Neural progenitor cell (in vitro differentiated cells): Measurements from ENCODE around the gene CCR4. TPM values are rescaled to one million over a fixed set of nuclear protein-coding genes. Genes with fewer than 3 reads are reported as not detected.
"Not testable (repeated sequence)": the region's sequence is repeated elsewhere in the genome, so short reads cannot be mapped to it uniquely, and the experiment has no call there.

ENCODE experiments used
- DNase-seq: peaks from one replicate; pipeline ENCODE4 v3.0.0-alpha.2; 2016; ENCODE audit warnings: low spot score
- H2AFZ ChIP-seq: fragments of 200-600 bp; sonication (generic); replicated peaks from 2 replicates; pipeline ENCODE4 v1.6.1; 2016; ENCODE audit warnings: antibody characterized with exemption
- H3F3A ChIP-seq: fragments of 200-600 bp; sonication (generic); 2 replicates; pipeline ENCODE4 v1.6.1; 2016; ENCODE audit warnings: antibody characterized with exemption, low read depth
- H3K27ac ChIP-seq: fragments of 200-600 bp; sonication (generic); 2 replicates; pipeline ENCODE4 v1.5.1; 2016; ENCODE audit warnings: mild to moderate bottlenecking
- H3K27me3 ChIP-seq: fragments of 200-600 bp; sonication (generic); 2 replicates; pipeline ENCODE4 v1.6.1; 2016; ENCODE audit warnings: mild to moderate bottlenecking, moderate library complexity
- H3K36me3 ChIP-seq: fragments of 200-600 bp; sonication (generic); 2 replicates; pipeline ENCODE4 v1.5.1; 2016
- H3K4me1 ChIP-seq: fragments of 200-600 bp; sonication (generic); 2 replicates; pipeline ENCODE4 v1.6.1; 2016; ENCODE audit warnings: mixed run types
- H3K4me2 ChIP-seq: fragments of 200-600 bp; sonication (generic); 2 replicates; pipeline ENCODE4 v1.6.1; 2016
- H3K4me3 ChIP-seq: fragments of 200-600 bp; sonication (generic); 2 replicates; pipeline ENCODE4 v1.5.1; 2016
- H3K79me2 ChIP-seq: fragments of 200-600 bp; sonication (generic); 2 replicates; pipeline ENCODE4 v1.6.1; 2016; ENCODE audit warnings: low read depth
- H3K9ac ChIP-seq: fragments of 200-600 bp; sonication (generic); 2 replicates; pipeline ENCODE4 v1.6.1; 2016
- H3K9me3 ChIP-seq: fragments of 200-600 bp; sonication (generic); 2 replicates; pipeline ENCODE4 v1.5.1; 2016; ENCODE audit warnings: low read depth
- H4K20me1 ChIP-seq: fragments of 200-600 bp; sonication (generic); 2 replicates; pipeline ENCODE4 v1.6.1; 2016; ENCODE audit warnings: low read depth
- H3K27ac Mint-ChIP-seq: 3 replicates; pipeline ENCODE4 v1.8.0; 2021; ENCODE audit warnings: mixed read lengths
- H3K27me3 Mint-ChIP-seq: 2 replicates; pipeline ENCODE4 v1.8.0; 2022; ENCODE audit warnings: low read depth, mild to moderate bottlenecking, inconsistent platforms, moderate library complexity, mixed read lengths; ENCODE audit not compliant: insufficient read depth
- H3K36me3 Mint-ChIP-seq: 3 replicates; pipeline ENCODE4 v1.8.0; 2021; ENCODE audit warnings: mixed read lengths
- H3K4me1 Mint-ChIP-seq: 3 replicates; pipeline ENCODE4 v1.8.0; 2021; ENCODE audit warnings: mixed read lengths
- H3K4me3 Mint-ChIP-seq: 3 replicates; pipeline ENCODE4 v1.8.0; 2021; ENCODE audit warnings: mild to moderate bottlenecking, moderate library complexity, mixed read lengths
- H3K9me3 Mint-ChIP-seq: 3 replicates; pipeline ENCODE4 v1.8.0; 2020; ENCODE audit warnings: mixed read lengths
- CTCF ChIP-seq: fragments of 200-600 bp; sonication (generic); IDR thresholded peaks from 2 replicates; pipeline ENCODE4 v1.5.1; 2017; ENCODE audit warnings: antibody characterized with exemption, mild to moderate bottlenecking
- EZH2 ChIP-seq: fragments of 200-600 bp; sonication (generic); IDR thresholded peaks from 2 replicates; pipeline ENCODE4 v1.6.1; 2017; ENCODE audit warnings: antibody characterized with exemption, mild to moderate bottlenecking, moderate library complexity
- EZH2phosphoT487 ChIP-seq: fragments of 200-600 bp; sonication (generic); IDR thresholded peaks from 2 replicates; pipeline ENCODE4 v1.6.1; 2017; ENCODE audit warnings: antibody characterized with exemption
- total RNA-seq: library from RNA; depleted of rRNA; stranded (reverse); fragments of >200 nt; gene quantifications from 2 replicates; pipeline ENCODE4 v1.2.3, GENCODE V29; 2015; ENCODE audit warnings: low replicate concordance

Gene CCR4
- total RNA-seq, 1 donor from 2014 or later: not detected

GRCh38 chr3:32919920-32920319 lies 31.5 kb upstream of the CCR4 start:
- TF ChIP-seq EZH2phosphoT487 (no peak), CTCF (no peak), EZH2 (no peak)
- H3K9me3 ChIP-seq: no peaks in the 10 kb centered on the region
- Mint-ChIP-seq H3K27ac (no peak overlapping the region), H3K36me3 (no peaks in the 10 kb centered on the region), H3K27me3 (peaks cover 11% of the 10 kb centered on the region), H3K4me1 (no peaks in the 10 kb centered on the region), H3K4me3 (no peak overlapping the region), H3K9me3 (no peaks in the 10 kb centered on the region)
- no peak overlapping the region for H2AFZ ChIP-seq
- DNase-seq: no peak
- H3K27ac ChIP-seq: no peak overlapping the region
- no peaks in the 10 kb centered on the region for H3K36me3 ChIP-seq
- no peaks in the 10 kb centered on the region for H3K27me3 ChIP-seq
- H3K79me2 ChIP-seq: no peaks in the 10 kb centered on the region
- H3K4me1 ChIP-seq: no peaks in the 10 kb centered on the region
- no peak overlapping the region for H3K4me3 ChIP-seq
- no peaks in the 10 kb centered on the region for H4K20me1 ChIP-seq
- no peak overlapping the region for H3K9ac ChIP-seq
- no peaks in the 10 kb centered on the region for H3F3A ChIP-seq
- H3K4me2 ChIP-seq: no peak overlapping the region

- no peak for DNase-seq
- H2AFZ ChIP-seq: no peak overlapping the region
- no peak overlapping the region for H3K9ac ChIP-seq
- no peaks in the 10 kb centered on the region for H4K20me1 ChIP-seq
- Mint-ChIP-seq H3K36me3 (no peaks in the 10 kb centered on the region), H3K9me3 (no peaks in the 10 kb centered on the region), H3K27me3 (peaks cover 4% of the 10 kb centered on the region), H3K27ac (no peak overlapping the region), H3K4me3 (no peak overlapping the region), H3K4me1 (no peaks in the 10 kb centered on the region)
- H3F3A ChIP-seq: no peaks in the 10 kb centered on the region
- no peaks in the 10 kb centered on the region for H3K9me3 ChIP-seq
- no peaks in the 10 kb centered on the region for H3K36me3 ChIP-seq
- H3K79me2 ChIP-seq: no peaks in the 10 kb centered on the region
- H3K4me3 ChIP-seq: no peak overlapping the region
- no peak overlapping the region for H3K27ac ChIP-seq
- TF ChIP-seq EZH2 (no peak), EZH2phosphoT487 (no peak), CTCF (no peak)
- no peaks in the 10 kb centered on the region for H3K27me3 ChIP-seq
- no peak overlapping the region for H3K4me2 ChIP-seq
- no peaks in the 10 kb centered on the region for H3K4me1 ChIP-seq
These were observed 29.4 kb upstream of the CCR4 start for GRCh38 chr3:32922078-32922477.

GRCh38 chr3:32930161-32930560 lies 21.3 kb upstream of the CCR4 start:
- no peaks in the 10 kb centered on the region for H3K27me3 ChIP-seq
- Mint-ChIP-seq H3K9me3 (peaks cover 11% of the 10 kb centered on the region), H3K4me3 (no peak overlapping the region), H3K27me3 (peaks cover 3% of the 10 kb centered on the region), H3K4me1 (no peaks in the 10 kb centered on the region), H3K27ac (no peak overlapping the region), H3K36me3 (peaks cover 4% of the 10 kb centered on the region)
- H3K4me2 ChIP-seq: no peak overlapping the region
- H3K4me1 ChIP-seq: no peaks in the 10 kb centered on the region
- no peaks in the 10 kb centered on the region for H3K79me2 ChIP-seq
- H3K27ac ChIP-seq: no peak overlapping the region
- H3K9ac ChIP-seq: no peak overlapping the region
- no peaks in the 10 kb centered on the region for H4K20me1 ChIP-seq
- H3K9me3 ChIP-seq: no peaks in the 10 kb centered on the region
- H2AFZ ChIP-seq: no peak overlapping the region
- H3K4me3 ChIP-seq: no peak overlapping the region
- H3F3A ChIP-seq: peaks cover 7% of the 10 kb centered on the region
- TF ChIP-seq EZH2 (no peak), CTCF (no peak), EZH2phosphoT487 (no peak)
- no peaks in the 10 kb centered on the region for H3K36me3 ChIP-seq
- DNase-seq: no peak

GRCh38 chr3:32931273-32931672 lies 20.2 kb upstream of the CCR4 start:
- not testable (repeated sequence) for H4K20me1 ChIP-seq, H3K9ac ChIP-seq, H3K27me3 Mint-ChIP-seq, H3K27ac ChIP-seq, H3K9me3 ChIP-seq, H3K4me3 ChIP-seq, H3K27ac Mint-ChIP-seq, H3F3A ChIP-seq, H3K4me1 ChIP-seq, DNase-seq, H3K4me3 Mint-ChIP-seq, H3K27me3 ChIP-seq, H3K36me3 Mint-ChIP-seq, H2AFZ ChIP-seq, H3K36me3 ChIP-seq, H3K4me1 Mint-ChIP-seq, H3K79me2 ChIP-seq, H3K4me2 ChIP-seq
- peaks cover 11% of the 10 kb centered on the region for H3K9me3 Mint-ChIP-seq
